Effector memory CD4-positive, alpha-beta T cell (primary cell): ENCODE results near the gene ITPR3.
A peak's percentile ranks its signal among the peaks of the same experiment; 100 is the strongest.
"Not testable (repeated sequence)": the region's sequence is repeated elsewhere in the genome, so short reads cannot be mapped to it uniquely, and the experiment has no call there.

Experiments used
- DNase-seq, 3 donors: peaks; one replicate each; pipeline ENCODE4 v3.0.0-alpha.2; 2020
- H3K27ac ChIP-seq: 2 replicates; pipeline ENCODE4 v1.7.0; 2013; ENCODE audit warnings: mild to moderate bottlenecking, low read length, moderate library complexity; ENCODE audit not compliant: insufficient read depth, poor library complexity, severe bottlenecking
- H3K27me3 ChIP-seq: replicated peaks from 2 replicates; pipeline ENCODE4 v1.7.0; 2013; ENCODE audit warnings: mild to moderate bottlenecking, low read length; ENCODE audit not compliant: insufficient read depth, control insufficient read depth, poor library complexity, severe bottlenecking
- H3K36me3 ChIP-seq: 2 replicates; pipeline ENCODE4 v1.7.0; 2013; ENCODE audit warnings: mild to moderate bottlenecking, low read length, moderate library complexity; ENCODE audit not compliant: control insufficient read depth, insufficient read depth
- H3K4me1 ChIP-seq: 2 replicates; pipeline ENCODE4 v1.7.0; 2013; ENCODE audit warnings: low read length, mild to moderate bottlenecking; ENCODE audit not compliant: control insufficient read depth, insufficient read depth, poor library complexity, severe bottlenecking
- H3K4me3 ChIP-seq: 2 replicates; pipeline ENCODE4 v1.7.0; 2013; ENCODE audit warnings: low read length, low read depth, mild to moderate bottlenecking; ENCODE audit not compliant: insufficient read depth, poor library complexity, severe bottlenecking
- H3K9me3 ChIP-seq: 2 replicates; pipeline ENCODE4 v1.7.0; 2013; ENCODE audit warnings: mild to moderate bottlenecking, low read length, moderate library complexity; ENCODE audit not compliant: control insufficient read depth

Gene ITPR3

DNA sequence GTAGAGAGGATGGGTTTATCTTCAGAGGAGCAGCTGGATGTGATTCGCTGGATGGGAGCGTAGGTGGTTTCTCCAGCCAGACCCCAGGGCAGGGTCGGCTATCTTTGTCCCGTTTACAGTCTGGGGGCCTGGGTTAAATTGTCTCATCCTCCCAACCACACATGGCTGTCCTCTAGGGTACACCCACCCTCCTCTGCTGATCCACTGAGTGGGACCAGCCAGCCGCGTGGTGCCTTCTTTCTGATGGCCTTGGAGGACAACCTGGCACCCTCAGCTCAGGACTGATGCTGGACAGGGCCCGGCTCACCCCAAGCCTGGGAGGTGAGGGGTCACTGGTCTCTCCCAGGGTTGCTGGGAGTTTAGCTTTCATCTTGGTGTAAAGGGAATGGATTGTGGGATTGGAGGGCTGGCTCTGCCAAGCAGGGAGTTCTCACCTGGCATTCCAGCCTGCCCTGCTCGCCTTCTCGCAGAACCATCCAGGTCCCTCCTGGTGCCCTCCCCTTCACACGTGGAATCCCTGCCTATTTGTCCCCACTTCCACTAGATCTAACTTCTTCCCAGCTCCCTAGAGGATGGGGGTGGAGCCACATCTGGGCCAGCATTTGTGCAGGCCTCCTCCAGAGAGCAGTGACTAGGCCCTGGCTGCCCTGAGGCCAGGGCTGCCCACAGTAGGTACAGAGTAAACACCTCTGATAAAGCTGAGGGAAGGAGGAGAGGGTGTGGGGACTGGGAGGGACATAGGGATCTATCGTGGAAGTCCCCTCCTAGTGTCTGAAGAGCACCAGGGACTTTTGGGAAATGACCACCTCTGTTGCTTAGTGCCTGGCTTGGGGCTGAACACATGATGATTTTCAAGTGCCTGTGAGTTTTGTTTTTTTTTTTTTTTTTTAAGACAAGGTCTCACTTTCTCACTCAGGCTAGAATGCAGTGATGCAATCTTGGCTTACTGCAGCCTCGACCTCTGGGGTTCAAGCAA, 1.6 kb downstream of the ITPR3 start:
- no peak for DNase-seq
- no peaks in the 10 kb centered on the region for H3K9me3 ChIP-seq
- peak overlapping the region; percentile 95 for H3K4me3 ChIP-seq
- H3K27me3 ChIP-seq: no peaks in the 10 kb centered on the region
- H3K4me1 ChIP-seq: peaks cover 28% of the 10 kb centered on the region
- peak overlapping the region; percentile 90 for H3K27ac ChIP-seq
- H3K36me3 ChIP-seq: no peaks in the 10 kb centered on the region

DNA sequence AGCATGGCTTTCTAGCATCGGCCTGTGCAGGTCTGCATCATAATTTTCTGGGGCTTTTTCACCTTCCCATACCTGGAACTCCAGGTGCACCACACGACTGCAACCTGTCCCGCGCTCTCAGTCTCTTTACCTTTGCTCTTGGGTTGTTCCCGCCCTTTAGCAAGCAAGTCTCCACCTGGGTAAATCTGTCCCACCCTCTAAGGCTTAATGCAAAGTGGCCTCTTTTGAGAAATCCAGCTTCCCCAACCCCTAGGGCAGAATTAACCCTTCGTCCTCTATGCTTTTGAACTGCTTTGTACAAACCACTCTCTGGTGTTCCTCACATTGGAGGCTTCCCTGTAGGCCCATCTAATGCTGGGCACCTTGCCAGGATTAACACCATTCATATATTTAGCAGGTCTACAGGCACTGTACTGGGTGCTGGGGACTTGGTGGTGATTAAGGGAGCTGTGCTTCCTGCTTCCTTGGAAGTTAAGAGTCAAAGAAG, 2.8 kb downstream of the ITPR3 start:
- H3K27ac ChIP-seq: peak overlapping the region; percentile 8
- no peaks in the 10 kb centered on the region for H3K36me3 ChIP-seq
- H3K9me3 ChIP-seq: no peaks in the 10 kb centered on the region
- peaks cover 28% of the 10 kb centered on the region for H3K4me1 ChIP-seq
- no peak for DNase-seq
- no peaks in the 10 kb centered on the region for H3K27me3 ChIP-seq
- no peak overlapping the region for H3K4me3 ChIP-seq

DNA sequence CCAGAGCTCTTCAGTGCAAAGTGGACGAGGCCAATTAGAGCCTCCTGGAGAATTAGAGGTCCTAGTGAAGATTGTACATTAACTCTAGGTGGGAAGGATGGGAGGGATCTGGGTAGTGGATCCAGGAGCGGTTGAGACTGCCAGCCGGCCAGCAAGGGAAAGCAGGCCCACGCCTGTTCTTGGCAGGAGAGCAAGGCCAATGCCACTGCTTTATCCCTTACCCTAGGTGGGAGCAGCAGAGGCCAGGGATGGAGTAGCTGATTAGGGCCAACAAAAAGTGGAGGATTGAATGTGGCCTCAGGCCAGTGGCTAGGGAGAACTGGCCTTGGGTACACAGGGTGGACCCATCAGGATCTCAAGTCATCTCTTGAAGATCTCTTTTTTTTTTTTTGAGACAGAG, 3.7 kb downstream of the ITPR3 start:
- Histone ChIP-seq H3K27me3 (no peaks in the 10 kb centered on the region), H3K36me3 (no peaks in the 10 kb centered on the region)

DNA sequence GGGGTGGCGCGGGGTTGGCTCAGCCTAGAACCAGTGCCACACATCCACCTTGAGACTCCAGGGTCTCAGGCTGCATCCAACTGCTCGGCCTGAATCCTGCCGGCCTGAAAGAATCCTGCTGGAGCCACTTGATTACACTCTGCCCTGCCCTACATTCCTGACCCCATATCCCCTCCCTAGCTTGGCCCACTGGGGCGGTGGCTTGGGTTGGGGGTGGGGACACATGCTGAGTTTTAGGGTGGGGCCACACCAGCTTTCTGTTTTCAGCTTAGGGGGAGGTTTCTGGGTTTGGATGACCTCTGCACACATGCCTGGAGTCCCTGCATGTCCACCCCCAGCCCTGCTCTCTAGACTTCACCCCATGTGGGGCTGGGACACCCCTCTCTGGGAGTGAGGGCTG, 6.8 kb downstream of the ITPR3 start:
- no peak for DNase-seq
- no peak overlapping the region for H3K27ac ChIP-seq
- no peaks in the 10 kb centered on the region for H3K9me3 ChIP-seq
- H3K36me3 ChIP-seq: no peaks in the 10 kb centered on the region
- H3K27me3 ChIP-seq: no peaks in the 10 kb centered on the region
- no peak overlapping the region for H3K4me3 ChIP-seq
- peaks cover 19% of the 10 kb centered on the region for H3K4me1 ChIP-seq

More for the DNA sequence above, 3.7 kb downstream of the ITPR3 start:
- no peak for DNase-seq
- Histone ChIP-seq H3K4me1 (peaks cover 26% of the 10 kb centered on the region), H3K9me3 (no peaks in the 10 kb centered on the region), H3K27ac (no peak overlapping the region), H3K4me3 (no peak overlapping the region)

- no peak overlapping the region for H3K4me3 ChIP-seq
- no peak overlapping the region for H3K27ac ChIP-seq
- no peaks in the 10 kb centered on the region for H3K9me3 ChIP-seq
- no peak for DNase-seq
- H3K36me3 ChIP-seq: no peaks in the 10 kb centered on the region
- peaks cover 18% of the 10 kb centered on the region for H3K4me1 ChIP-seq
- no peaks in the 10 kb centered on the region for H3K27me3 ChIP-seq
Measured at GRCh38 chr6:33628401-33628964, 7.4 kb downstream of the ITPR3 start.

- H3K4me1 ChIP-seq: peaks cover 16% of the 10 kb centered on the region
Measured at GRCh38 chr6:33630014-33630413, 8.9 kb downstream of the ITPR3 start.

DNA sequence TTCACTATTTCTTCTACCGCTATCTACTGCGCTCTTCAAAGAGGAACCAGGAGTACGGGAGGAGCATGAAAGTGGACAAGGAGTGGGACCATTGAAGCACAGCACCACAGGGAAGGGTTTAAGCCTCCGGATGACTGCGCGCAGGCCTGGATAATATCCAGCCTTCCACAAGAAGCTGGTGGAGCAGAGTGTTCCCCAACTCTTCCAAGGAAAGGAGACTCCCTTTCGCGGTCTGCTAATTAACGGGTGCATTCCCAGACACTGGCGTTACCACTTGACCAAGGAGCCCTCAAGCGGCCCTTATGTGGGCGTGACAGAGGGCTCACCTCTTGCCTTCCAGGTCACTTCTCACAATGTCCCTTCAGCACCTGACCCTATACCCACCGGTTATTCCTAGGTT, 10.4 kb downstream of the ITPR3 start:
- H3K36me3 ChIP-seq, H3K9me3 ChIP-seq, DNase-seq, H3K27ac ChIP-seq, H3K4me3 ChIP-seq, H3K27me3 ChIP-seq: not testable (repeated sequence)
- peaks cover 16% of the 10 kb centered on the region for H3K4me1 ChIP-seq

More at GRCh38 chr6:33630014-33630413, 8.9 kb downstream of the ITPR3 start:
- no peaks in the 10 kb centered on the region for H3K9me3 ChIP-seq
- no peaks in the 10 kb centered on the region for H3K27me3 ChIP-seq
- DNase-seq: no peak
- no peak overlapping the region for H3K4me3 ChIP-seq
- no peak overlapping the region for H3K27ac ChIP-seq
- no peaks in the 10 kb centered on the region for H3K36me3 ChIP-seq

DNA sequence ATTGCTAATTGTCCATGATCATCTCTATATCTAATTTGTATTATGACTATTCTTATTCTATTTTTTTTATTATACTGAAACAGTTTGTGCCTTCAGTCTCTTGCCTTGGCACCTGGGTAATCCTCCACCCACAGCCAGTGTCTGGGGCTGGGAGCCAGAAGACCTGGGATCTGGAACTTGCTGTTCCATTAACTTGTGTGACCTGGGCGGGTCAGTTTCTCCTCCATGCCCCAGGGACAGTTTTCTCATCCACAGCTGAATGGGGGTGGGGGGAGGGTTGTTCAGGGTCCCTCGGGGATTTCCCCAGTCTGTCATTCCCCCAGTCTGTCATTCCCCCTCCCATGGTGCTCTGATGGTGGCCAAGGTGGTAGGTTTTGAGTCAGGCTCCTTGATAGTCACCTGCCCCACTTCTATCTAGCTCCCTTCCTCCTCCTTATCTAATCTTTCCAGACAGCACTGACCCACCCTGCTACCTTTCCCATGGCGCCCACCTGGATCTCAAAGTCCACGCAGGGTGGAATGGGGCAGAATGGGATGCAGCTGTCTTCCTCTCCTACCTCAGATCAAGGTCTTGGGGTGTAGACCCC, 10.9 kb downstream of the ITPR3 start:
- no peak overlapping the region for H3K4me3 ChIP-seq
- H3K9me3 ChIP-seq: no peaks in the 10 kb centered on the region
- peaks cover 16% of the 10 kb centered on the region for H3K4me1 ChIP-seq
- no peaks in the 10 kb centered on the region for H3K36me3 ChIP-seq
- DNase-seq: no peak
- no peaks in the 10 kb centered on the region for H3K27me3 ChIP-seq
- H3K27ac ChIP-seq: no peak overlapping the region

DNA sequence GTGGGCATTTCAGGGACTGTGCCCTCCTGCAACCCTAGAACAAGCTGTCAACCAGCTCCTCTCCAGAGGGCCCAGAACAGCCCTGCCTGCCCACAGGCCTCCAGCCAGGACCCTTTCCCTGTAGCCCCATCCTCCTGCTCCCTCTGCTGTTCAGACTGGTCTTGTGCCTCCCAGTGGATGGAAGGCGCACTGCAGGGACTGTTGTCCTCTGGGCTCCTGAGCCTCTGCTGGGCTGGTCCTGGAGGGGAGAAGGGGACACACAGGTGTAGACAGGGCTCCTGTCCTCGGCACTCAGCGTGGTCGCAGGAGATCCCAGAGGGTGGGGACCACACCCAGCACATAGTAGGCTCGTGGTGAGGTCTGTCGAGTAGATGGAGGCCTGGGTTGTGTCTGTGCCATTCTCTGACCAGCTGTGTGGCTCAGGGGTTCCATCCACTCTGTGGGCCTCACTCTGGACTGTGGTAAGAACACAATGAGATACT, 11.5 kb downstream of the ITPR3 start:
- Histone ChIP-seq H3K36me3 (no peaks in the 10 kb centered on the region), H3K4me1 (peaks cover 16% of the 10 kb centered on the region), H3K27ac (no peak overlapping the region), H3K27me3 (no peaks in the 10 kb centered on the region), H3K4me3 (peak overlapping the region; percentile 62), H3K9me3 (no peaks in the 10 kb centered on the region)
- DNase-seq: peak in 1 of 3 donors; percentile 31

DNA sequence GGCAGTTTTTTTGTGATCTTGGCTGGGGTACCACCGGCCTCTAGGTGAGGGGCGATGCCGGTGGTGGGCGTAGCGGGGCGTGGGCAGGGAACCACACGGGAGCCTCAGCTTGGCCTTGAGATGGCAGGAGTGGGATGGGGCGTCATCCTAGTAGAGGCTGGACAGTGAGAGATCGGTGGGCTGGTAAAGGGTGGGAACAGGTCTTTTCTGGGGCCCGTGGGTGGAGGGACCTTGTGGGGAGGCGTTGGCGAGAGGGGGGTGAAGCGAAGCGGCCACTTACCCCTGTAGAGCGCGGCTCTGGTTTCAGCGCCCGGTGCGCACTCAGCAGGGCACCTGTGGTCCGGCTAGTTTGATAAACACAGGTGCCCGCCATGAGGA, 12.0 kb downstream of the ITPR3 start:
- H3K27ac ChIP-seq: peak overlapping the region; percentile 30
- H3K4me1 ChIP-seq: peaks cover 16% of the 10 kb centered on the region

More for the DNA sequence above, 12.0 kb downstream of the ITPR3 start:
- no peaks in the 10 kb centered on the region for H3K36me3 ChIP-seq
- peak overlapping the region; percentile 62 for H3K4me3 ChIP-seq
- H3K9me3 ChIP-seq: no peaks in the 10 kb centered on the region
- no peaks in the 10 kb centered on the region for H3K27me3 ChIP-seq
- no peak for DNase-seq
